NT2/D1 (cell line): ENCODE results near the gene PPWD1.

ENCODE experiments used
- SUZ12 ChIP-seq: IDR thresholded peaks from 2 replicates; pipeline ENCODE4 v1.6.1; 2011; ENCODE audit not compliant: insufficient read length, insufficient read depth; ENCODE audit errors: extremely low read depth
- YY1 ChIP-seq: IDR thresholded peaks from 2 replicates; pipeline ENCODE4 v1.6.1; 2011; ENCODE audit not compliant: insufficient read length, insufficient read depth
- ZNF274 ChIP-seq: IDR thresholded peaks from 2 replicates; pipeline ENCODE4 v1.6.1; 2011; ENCODE audit warnings: mild to moderate bottlenecking, low read depth, low read length

GRCh38 chr5:65562731-65563701, at the start of gene PPWD1, which contains the start of gene CENPK:
- TF ChIP-seq YY1 (peak; percentile 75), ZNF274 (no peak), SUZ12 (no peak)
